ENCODE data around the gene MYL9.

DNA sequence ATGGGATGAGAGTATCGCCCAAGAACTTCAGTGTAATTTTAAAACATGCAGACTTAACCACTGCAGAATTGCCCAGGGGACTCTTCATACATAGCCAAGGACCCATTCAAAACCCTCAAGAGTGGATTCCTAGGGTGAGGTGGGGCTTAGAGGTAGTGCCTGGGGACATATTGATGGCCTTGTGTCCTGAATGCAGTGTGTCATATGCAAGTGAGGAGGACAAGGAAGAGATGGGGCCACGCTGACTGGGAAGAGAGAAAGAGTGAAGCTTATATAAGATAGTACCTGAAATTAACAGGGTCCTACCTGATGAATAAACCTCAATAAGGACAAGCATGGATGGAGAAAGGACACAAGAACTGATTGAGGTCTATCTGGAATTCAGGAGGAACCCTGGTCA lies 13.9 kb downstream of the MYL9 start:
- TF ChIP-seq CTCF (optimal IDR thresholded peaks at IDR 0.05 in 1 of 3, IDR thresholded peaks at IDR 0.05 in 1 of 3, conservative IDR thresholded peaks at IDR 0.05 in 1 of 3; ENCODE audit: extremely low read depth in 1 of 3, insufficient read depth in 2 of 3, low read length in 3 of 3) (no peak), EZH2 (IDR thresholded peaks at IDR 0.05; ENCODE audit: low read length) (no peak)

Measured in keratinocyte (primary cell).